COLO668 (cell line): Measurements from ENCODE around the gene MGLL.

ENCODE experiments used
- DNase-seq: peaks from one replicate; lab custom pipeline; 2025; ENCODE audit not compliant: unreplicated experiment; lab: John Stamatoyannopoulos, UW

MGLL gene

GRCh38 chr3:127743351-127744252 is 78.7 kb downstream of the MGLL start:
- DNase-seq, result no peak

DNA sequence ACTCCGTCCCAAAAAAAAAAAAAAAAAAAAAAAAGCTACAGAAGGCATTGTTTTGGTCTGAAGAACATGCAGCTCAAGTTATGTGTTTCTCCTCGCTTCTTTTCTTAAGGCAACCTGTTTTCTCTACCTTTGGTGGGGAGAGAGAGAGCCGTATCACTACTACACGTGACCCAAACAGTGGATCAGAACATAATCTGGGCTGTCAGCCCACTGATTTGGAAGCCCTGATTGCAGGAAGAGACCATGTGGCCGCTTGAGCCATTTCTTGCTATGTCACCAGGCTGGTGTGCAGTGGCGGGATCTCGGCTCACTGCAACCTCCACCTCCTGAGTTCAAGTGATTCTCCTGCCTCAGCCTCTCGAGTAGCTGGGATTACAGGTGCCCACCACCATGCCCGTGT is 79.7 kb downstream of the MGLL start:
- no peak for DNase-seq

DNA sequence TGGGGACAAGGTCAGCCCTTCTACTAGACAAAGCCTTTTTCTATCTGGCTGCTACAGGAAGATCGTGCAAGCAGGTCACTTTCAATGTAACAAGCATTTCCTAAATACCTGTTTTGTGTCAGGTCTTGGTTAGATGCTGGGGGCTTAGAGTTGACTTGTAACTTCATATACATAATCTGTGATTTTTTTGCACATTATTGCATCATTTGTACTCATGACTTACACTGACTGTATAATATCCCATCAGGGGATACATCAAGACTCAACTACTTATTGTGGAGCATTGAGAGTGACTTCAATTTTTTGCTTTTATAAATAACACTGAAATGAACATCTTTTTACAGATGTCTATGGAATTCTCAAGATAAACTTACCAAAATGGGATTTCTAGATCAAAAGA is 80.6 kb downstream of the MGLL start:
- no peak for DNase-seq

GRCh38 chr3:127741246-127741645 is 81.1 kb downstream of the MGLL start:
- no peak for DNase-seq

GRCh38 chr3:127740136-127740915 is 82.0 kb downstream of the MGLL start:
- DNase-seq, result no peak

DNA sequence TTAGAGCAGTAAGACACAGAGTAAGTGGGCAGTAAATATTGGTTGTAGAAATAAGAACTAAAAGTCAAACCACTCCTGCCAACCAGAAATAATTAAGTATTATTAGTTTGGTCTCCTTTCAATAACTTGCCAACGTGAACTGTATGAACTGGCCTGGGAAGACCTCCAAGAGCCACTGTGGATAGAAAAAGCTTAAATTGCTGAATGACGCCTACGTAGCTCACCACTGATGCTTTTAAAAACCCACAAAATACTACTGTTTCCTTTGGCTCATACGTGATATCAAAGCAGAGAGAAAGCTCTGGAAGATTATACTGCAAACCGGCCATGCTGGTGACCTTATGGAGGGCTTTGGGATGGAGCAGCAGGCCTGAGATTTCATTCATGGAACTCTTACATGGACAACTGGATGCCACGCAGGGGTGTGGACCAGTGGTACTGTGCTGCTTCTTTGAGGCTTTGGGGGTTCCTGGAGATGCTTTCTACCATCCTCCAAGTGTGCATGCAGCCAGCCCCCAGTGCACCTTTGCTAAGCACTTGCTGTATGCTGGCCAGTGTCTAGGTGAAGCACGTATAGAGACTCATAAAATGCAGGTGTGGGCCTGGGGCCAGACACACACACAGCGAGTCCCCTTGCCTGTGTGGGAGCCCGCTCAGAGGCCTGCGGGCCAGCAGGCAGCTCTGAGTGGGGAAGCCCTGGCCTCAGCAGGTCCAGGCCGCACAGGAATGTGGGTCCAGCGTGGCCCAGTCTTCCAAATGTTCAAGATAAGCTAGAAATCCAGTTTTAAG is 82.8 kb downstream of the MGLL start:
- no peak for DNase-seq

DNA sequence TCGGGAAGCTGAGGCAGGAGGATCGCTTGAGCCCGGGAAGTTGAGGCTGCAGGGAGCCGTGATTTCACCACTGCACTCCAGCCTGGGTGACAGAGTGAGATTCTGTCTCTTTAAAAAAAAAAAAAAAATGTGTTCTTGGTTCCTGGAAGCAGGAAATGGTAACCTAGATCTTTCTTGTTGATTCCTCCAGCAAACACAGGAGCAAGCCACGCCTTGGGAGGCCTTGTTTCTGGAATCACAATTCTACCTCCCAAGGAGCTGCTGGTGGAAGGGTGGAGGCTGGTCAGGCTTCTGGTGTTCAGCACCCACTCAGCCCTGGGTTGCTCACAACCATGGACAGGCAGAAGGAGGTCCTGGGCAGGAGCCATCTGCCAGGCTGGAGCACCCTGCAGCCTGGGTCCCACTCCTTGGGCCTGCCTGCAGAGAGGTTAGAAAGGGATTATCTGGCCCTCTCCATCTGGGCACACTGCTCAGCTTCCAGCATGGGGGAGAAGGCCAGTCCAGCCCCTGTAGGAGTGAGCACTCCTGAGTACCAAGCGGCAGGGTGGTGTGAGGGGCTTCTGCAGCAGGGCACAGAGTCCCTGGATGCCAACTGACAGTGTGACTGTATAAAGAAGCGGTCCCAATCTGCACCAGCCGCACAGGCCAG is 84.0 kb downstream of the MGLL start:
- no peak for DNase-seq

- DNase-seq, result no peak
These were observed 85.3 kb downstream of the MGLL start for GRCh38 chr3:127736801-127737539.

- no peak for DNase-seq
These were observed 86.3 kb downstream of the MGLL start for GRCh38 chr3:127735767-127736693.

DNA sequence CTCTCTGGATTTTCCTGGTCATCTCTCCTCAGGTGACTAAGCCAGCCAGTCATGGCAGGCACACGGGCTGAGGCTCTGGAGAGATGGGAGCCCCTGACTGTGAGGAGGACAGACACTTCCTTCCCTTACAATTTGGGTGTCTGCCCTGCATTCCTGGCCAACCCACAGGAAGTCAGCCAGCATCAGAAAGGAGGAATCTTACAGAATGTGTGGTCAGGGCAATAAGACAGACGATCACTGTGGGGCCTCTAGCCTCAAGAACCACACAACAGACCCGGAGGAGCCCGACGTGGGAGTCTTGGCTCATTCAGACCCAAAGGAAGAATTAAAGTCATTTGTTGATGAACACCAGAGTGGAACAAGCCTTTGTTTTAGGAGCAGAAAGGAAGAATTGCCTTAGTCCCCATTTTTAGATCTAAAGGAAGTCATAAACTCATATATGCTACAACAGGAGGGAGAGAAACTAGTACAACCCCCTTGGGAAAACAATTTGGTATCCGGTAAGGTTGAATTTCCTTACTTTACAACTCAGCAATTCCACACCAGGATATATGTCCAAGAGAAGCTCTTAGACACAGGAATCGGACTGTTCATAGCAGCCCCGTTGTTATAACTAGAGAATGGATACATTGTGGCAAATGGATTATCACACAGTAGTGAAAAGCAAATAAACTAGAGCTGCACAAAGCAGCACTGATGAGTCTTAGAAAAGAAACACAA is 87.4 kb downstream of the MGLL start:
- DNase-seq, result no peak

DNA sequence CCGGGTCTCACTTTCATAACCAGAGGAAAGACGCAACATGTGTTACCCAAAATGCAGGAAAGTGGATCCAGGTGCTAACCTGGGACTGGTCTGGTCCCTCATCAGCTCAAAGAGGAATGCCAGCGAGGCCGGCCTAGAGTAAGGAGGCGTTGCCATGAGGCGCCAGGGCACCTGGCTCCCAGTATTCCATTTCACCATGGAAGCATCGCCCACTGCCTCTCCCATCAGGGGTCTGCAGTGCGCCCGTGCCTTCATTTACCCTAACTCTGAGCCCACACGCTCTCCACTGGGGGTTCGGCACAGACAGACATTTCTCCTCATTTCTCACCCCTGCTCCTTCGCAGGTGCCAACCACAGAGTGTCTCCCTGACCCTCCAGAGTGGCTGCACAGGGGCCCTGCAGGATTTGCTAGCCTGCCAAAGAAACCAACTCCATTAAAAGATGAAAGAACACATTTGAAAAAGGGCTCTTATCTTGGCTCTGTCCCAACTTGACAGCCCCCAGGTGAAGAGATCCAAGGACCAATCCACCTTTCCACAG is 88.1 kb downstream of the MGLL start:
- no peak for DNase-seq

GRCh38 chr3:127733781-127734180 is 88.5 kb downstream of the MGLL start:
- no peak for DNase-seq

- no peak for DNase-seq
These were observed 89.4 kb downstream of the MGLL start for GRCh38 chr3:127732879-127733350.

DNA sequence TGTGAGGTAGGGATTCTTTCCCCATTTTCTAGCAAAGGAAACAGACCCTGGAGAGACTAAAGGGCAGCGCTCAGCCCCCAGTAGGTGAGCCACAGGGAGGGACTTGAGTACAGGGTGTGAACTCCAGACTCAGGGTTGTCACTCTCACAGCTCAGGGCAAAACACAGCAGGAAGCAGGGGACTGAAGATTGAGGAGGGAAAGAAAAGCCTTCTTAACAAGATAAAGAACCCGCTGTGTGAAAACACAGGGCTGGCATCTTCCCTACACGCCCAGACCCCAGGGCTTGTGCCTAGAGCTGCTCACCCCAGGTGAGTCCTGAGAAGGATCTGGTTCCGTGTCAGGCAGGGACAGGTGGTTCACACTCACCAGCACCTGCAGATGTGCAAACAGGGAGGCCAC is 90.0 kb downstream of the MGLL start:
- no peak for DNase-seq

DNA sequence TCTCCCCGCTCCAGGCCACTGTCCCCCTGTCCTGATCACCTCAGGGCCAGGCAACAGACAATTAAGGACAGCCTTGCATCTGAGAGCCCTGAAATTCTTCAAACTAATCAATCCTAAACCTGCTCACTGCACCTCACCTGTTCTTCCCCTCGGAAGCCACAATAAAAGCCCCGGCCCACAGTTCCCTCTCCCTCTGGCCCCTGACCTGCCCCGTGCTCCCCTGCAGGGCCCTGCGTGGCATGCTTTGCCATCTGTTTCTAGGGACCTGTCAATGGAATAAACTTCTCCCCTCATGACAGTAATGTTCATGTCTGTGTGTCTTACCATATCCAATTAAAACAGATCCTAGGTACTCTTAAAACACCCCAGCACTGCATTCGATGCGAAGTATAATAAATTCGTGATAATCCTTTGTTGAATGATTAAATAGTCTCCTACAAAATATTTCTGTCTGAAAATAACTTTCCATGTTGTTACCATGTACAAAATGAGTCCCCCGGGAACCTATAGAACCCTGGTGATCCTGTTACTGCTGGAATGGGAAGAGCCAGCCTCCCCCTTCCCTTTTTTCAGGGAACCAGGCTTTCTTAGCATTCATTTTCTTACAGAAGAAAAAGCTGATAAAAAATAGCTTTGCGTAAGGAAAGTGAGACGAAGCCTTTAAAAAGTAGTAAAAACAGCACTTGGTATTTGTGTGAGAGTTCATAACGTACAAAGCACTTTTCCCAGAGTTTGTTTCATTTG is 90.6 kb downstream of the MGLL start:
- DNase-seq, result no peak

GRCh38 chr3:127730666-127731295 is 91.5 kb downstream of the MGLL start:
- DNase-seq, result no peak

DNA sequence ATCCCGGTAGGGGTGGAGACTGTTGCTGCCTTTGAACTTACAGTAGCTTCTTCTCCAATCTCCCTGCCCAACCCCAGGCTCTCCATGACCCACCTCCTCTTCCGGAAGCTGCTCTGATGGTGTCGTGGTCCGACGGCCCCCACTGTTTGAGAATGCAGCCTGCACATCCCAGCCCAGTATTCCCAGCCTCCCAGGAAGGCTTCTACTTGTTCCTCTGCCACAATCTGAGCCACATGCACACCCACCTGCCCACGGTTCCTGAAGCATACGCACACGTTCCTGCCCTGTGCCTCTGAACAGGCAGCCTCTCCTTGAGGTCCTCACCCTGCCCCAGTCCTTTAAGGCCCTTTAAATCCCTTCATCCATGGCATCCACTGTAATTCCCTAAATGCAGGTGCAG is 92.1 kb downstream of the MGLL start:
- no peak for DNase-seq
